GM19468 (cell line): ENCODE data around the gene GABRD.

Experiments used
- ATAC-seq: cut with Tn5 transposase; IDR thresholded peaks from one replicate; pipeline ENCODE4 v1.9.1; 2021; ENCODE audit warnings: mild to moderate bottlenecking, moderate library complexity, moderate number of reproducible peaks; ENCODE audit not compliant: unreplicated experiment; ENCODE audit errors: extremely low read depth

The GABRD gene

DNA sequence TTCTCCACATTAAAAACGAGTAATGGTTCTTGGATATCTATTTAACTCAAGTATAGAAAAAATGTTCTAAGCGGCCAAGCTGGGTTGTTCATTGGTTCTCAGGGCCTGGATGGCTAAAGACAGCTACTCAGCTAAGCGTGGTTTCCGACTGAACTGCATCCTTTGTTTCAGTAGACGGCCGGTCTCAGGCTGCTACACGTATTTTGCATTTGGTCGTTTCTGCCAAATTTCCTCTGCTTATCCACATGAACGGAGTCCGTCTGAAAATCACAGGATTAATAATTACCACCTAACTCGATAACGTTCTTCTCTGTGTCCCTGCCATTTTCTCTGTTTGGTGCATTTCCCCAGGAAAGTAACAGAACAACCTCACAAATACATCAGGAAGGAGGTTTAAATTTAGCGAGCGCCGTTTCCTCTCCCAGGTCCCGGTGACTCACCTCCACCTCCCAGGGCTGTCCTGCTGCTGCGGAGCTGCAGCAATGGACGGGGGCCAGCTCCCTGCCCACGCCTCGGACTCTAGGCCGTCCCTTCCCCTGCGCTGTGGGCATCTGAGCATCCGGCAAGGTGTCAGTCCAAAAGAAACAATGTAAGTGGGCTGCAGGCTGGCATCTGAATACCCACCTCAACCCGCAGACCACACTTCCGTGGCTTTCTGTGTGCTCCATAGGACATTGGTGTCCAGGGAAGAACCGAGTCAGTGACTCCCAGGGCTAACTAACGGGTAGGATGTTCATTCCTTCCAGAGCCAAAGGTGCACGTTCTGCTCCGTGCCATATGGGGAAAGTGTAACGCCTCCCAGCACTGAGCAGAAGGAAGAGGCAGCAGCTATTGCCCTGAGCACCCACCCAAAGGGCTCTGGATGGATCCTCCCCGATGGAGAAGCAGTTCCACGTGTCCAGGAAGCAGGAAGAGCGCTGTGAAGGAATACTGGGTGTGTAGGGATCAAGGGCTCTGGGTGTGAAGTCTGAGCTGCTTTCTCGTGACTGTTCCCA lies 4.1 kb upstream of the GABRD start:
- ATAC-seq = no peak

- ATAC-seq = no peak
Measured at GRCh38 chr1:2016123-2016522, 3.0 kb upstream of the GABRD start.

DNA sequence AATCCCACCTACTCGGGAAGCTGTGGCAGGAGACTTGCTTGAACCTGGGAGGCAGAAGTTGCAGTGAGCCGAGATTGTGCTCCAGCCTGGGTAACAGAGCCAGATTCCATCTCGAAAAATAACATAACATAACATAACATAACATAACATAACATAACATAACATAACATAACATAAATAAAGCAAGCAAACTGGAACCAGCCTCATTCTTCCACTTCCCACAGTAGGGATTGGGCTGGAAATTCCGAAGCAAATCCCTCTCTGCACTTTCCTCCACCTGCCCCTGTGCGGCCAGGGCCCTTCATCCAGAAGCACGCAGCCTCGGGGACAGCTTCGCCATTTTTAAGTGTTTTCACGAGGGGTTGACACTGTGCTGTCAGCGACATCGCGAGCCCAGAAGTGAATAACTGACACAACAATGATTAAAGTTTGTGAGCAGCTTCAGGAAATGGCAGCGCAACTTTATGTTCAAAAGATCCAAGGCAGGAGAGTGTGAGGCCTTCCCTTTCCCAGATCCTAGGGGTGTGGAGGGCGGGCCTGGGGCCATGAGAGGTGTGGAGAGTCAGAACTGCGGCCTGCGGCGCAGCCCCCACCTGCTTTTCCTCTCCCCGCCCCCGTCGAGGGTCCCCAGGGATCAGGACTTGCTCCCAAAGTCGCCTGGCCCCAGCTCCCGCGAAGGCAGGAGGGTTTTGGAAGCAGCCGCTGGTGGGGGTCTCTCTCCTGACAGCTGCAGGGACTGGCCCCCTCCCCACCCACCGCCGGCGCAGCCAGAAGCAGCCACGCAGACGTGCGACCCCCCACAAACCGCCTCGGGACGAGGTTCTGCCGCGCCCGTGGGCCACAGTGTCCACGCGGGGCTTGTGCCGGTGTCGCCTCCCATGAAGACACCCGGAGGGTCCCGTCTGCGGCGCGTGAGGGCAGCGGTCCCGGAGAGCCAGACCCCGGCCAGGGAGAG lies 651 bp upstream of the GABRD start:
- ATAC-seq = no peak

- ATAC-seq = no peak
Measured at GRCh38 chr1:2019571-2020309, 595 bp downstream of the GABRD start.

GRCh38 chr1:2020310-2020655 lies 1.1 kb downstream of the GABRD start:
- ATAC-seq = no peak

- no peak for ATAC-seq
Measured at GRCh38 chr1:2021550-2021949, 2.4 kb downstream of the GABRD start.

DNA sequence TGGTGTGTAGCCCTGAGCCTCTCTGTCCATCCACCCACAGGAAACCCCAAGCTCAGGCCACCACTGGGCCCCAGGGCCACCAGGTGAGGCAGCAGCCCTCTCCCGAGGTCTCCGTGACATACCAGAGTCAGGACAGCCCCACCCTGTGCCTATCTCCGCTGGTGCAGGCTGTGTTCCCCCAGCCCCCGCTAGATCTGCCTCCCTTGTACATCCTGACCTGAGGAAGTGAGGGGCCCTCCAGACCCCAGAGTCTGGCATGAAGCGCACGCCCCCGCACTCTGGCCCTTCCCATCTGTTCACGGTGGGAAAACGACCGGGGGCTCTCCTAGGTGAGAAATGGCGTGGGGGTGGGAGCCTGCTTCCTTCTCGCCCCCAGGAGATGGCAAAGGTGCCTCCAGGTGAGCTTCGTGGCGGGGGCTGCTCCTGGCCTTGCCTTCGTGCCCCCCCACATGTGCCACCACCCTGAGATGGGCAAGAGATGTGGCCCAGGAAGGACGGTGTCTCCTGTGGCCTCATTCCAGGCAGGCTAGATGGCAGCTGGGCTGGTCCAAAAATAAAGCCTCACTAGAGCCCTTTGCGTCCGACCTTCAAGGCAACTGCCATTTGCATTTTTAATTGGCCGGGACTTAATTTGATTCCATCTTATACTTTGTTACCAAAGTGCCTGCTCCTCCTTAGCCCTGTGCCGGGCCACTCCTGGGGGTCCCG lies 3.1 kb downstream of the GABRD start:
- no peak for ATAC-seq

GRCh38 chr1:2023187-2023586 lies 4.0 kb downstream of the GABRD start:
- ATAC-seq = no peak

DNA sequence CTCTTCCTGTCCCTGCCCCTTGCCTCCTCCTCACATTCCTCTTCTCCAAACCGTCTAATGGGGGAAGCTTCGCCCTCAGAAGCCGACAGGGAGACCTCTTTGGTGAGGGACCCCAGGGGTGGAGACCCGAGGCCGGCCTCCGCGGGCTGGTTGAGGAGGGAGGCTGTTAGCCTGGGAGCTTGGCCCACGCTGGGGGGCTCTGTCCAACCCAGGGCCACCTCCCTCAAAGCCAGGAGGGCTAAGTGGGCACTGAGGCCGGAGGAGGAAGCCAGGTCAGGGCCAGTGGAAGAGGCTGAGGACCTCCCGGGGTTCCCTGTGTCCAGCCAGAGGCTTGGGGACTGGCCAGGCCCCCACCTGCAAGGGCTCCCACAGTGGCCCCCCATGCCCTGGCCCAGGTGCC lies 5.3 kb downstream of the GABRD start:
- no peak for ATAC-seq

GRCh38 chr1:2024887-2025286 lies 5.7 kb downstream of the GABRD start:
- no peak for ATAC-seq

DNA sequence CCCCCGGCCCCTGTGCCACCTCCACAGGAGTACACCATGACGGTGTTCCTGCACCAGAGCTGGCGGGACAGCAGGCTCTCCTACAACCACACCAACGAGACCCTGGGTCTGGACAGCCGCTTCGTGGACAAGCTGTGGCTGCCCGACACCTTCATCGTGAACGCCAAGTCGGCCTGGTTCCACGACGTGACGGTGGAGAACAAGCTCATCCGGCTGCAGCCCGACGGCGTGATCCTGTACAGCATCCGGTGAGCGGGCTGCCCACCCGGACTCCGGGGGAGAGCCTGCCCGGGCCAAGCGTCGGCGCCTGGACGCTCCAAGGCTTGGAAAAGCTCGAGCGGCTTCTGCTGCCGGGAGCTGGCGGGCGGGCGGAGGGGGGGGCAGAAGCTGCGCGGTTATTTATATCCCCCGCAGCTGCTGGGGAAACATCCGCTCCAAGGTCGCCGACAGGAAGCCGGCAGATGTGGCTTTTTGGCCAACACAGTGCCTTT lies 6.4 kb downstream of the GABRD start:
- no peak for ATAC-seq

- ATAC-seq = no peak
Measured at GRCh38 chr1:2027961-2028583, 8.9 kb downstream of the GABRD start.

DNA sequence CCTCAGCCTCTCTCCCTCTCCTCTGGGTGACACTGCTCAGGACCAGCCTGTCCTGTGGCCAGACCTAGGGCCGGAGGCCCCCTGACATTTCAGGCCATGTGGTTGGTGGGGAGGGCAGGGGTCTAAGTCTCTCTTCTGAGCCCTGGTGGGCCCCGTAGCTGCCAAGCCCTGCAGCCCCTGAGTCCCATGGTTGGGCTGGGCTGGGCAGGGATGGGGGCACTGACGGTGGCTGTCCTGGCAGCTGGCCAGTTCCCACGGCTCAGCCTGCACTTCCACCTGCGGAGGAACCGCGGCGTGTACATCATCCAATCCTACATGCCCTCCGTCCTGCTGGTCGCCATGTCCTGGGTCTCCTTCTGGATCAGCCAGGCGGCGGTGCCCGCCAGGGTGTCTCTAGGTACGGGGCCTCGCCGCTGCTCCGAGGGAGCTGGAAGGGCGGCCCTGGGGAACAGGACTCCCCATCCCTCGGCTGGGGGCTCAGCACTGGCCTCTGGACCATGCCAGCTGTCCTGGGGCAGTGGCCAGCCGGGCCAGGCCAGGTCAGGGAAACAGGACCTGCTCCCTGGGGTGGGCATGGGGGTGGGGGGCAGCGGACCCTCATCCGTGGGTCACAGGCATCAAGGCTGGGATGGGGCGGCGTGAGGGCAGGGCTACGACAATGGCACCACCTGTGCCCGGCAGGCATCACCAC lies 9.9 kb downstream of the GABRD start:
- ATAC-seq = no peak

GRCh38 chr1:2029561-2029960 lies 10.4 kb downstream of the GABRD start:
- ATAC-seq = no peak

- no peak for ATAC-seq
Measured at GRCh38 chr1:2030076-2030871, 11.1 kb downstream of the GABRD start.

DNA sequence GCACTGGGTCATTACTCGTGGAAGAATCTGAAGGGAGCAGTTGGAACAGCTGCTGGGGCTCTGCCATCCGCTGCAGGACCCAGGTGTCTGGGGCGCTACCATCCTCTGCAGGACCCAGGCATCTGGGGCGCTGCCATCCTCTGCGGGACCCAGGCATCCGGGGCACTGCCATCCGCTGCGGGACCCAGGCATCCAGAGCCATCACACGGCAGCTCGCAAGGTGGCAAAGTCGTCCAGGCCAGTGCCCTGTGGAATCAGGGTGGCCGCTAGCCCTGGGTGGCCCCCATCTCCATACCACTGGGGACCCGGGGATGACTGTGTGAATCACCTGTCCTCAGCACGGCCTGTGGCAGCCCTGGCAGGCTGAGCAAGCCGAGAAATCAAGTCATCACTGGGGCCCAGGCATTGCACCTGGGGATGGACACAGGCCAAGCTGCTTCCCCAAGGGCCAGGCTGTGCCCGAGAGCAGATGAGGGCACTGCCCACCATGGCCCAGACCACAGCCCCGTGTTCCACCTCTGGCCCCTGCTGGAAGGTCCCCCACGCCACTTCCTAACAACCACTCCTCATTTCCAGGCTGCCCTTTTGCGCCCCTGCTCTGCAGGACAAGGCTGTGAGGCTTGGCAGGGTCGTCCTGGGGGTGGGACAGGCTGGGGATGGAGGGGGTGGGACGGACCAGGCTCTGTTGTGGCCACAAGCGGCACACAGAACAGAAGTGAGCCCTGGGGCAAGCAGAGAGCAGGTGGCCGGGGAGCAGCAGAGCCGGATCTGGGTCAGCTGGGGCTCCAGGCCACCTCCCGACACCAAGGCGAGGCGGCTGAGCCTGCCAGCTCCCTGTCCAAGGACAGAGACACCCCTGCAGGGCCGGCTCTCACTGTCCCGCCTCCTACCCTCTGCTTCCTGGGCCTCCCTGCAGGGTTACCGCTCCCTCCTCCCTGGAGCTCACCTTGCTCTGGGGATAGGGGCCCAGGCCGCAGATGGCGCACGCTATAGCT lies 12.7 kb downstream of the GABRD start:
- no peak for ATAC-seq

GRCh38 chr1:2032737-2033136 lies 13.6 kb downstream of the GABRD start:
- no peak for ATAC-seq
